HEK293T (cell line): ENCODE data around the gene GTPBP8.

Experiments used
- BHLHE40 ChIP-seq: fragments of 450-650 bp; IDR thresholded peaks from 2 replicates; pipeline ENCODE4 v1.6.1; 2016; ENCODE audit warnings: mild to moderate bottlenecking, moderate library complexity, borderline replicate concordance
- ELF4 ChIP-seq: fragments of 450-650 bp; IDR thresholded peaks from 2 replicates; pipeline ENCODE4 v1.6.1; 2017; ENCODE audit warnings: antibody characterized with exemption
- FOXM1 ChIP-seq: fragments of 450-650 bp; IDR thresholded peaks from 2 replicates; pipeline ENCODE4 v1.6.1; 2017; ENCODE audit warnings: mild to moderate bottlenecking, borderline replicate concordance
- HDGF ChIP-seq: fragments of 450-650 bp; IDR thresholded peaks from 2 replicates; pipeline ENCODE4 v1.6.1; 2017; ENCODE audit warnings: antibody characterized with exemption, borderline replicate concordance
- LEF1 ChIP-seq: fragments of 450-650 bp; IDR thresholded peaks from 2 replicates; pipeline ENCODE4 v1.6.1; 2017; ENCODE audit warnings: mild to moderate bottlenecking, borderline replicate concordance
- PKNOX1 ChIP-seq: fragments of 450-650 bp; IDR thresholded peaks from 2 replicates; pipeline ENCODE4 v1.6.1; 2016
- SP1 ChIP-seq: fragments of 450-650 bp; IDR thresholded peaks from 2 replicates; pipeline ENCODE4 v1.6.1; 2017
- SUZ12 ChIP-seq: fragments of 450-650 bp; IDR thresholded peaks from 2 replicates; pipeline ENCODE4 v1.6.1; 2016; ENCODE audit warnings: mild to moderate bottlenecking
- TARDBP ChIP-seq: fragments of 450-650 bp; IDR thresholded peaks from 2 replicates; pipeline ENCODE4 v1.6.1; 2016
- ZNF384 ChIP-seq: fragments of 450-650 bp; IDR thresholded peaks from 2 replicates; pipeline ENCODE4 v1.6.1; 2016

- no peak for TF ChIP-seq SUZ12
- TF ChIP-seq ELF4 = no peak
- no peak for TF ChIP-seq BHLHE40
- TF ChIP-seq FOXM1 = no peak
- no peak for TF ChIP-seq HDGF
- no peak for TF ChIP-seq SP1
- TF ChIP-seq LEF1 = no peak
- no peak for TF ChIP-seq ZNF384
- no peak for TF ChIP-seq TARDBP
- TF ChIP-seq PKNOX1 = no peak
Observed at GRCh38 chr3:112987710-112988334, 3.0 kb upstream of the GTPBP8 start.
